K562 (cell line): Measurements from ENCODE around the gene NEK4. TPM values are rescaled to one million over a fixed set of nuclear protein-coding genes. Genes with fewer than 3 reads are reported as not detected.
A peak's percentile ranks its signal among the peaks of the same experiment; 100 is the strongest.

ENCODE experiments used
- BMI1 ChIP-seq: fragments of 150-350 bp; IDR thresholded peaks from 2 replicates; pipeline ENCODE4 v1.6.1; 2014; ENCODE audit warnings: low read length
- CREBBP ChIP-seq: IDR thresholded peaks from one replicate; pipeline ENCODE4 v1.6.1; 2012; ENCODE audit warnings: low read depth, mild to moderate bottlenecking, control low read depth, inconsistent platforms, low read length
- CTBP1 ChIP-seq: fragments of 450-650 bp; IDR thresholded peaks from 2 replicates; pipeline ENCODE4 v1.6.1; 2016; ENCODE audit warnings: borderline replicate concordance
- ELF1 ChIP-seq: fragments of 200-800 bp; sonication (Bioruptor generic); IDR thresholded peaks from 2 replicates; pipeline ENCODE4 v1.6.1; 2016; ENCODE audit warnings: missing genetic modification characterization, missing compliant biosample characterization
- ERF ChIP-seq: fragments of 450-650 bp; formaldehyde crosslinking; IDR thresholded peaks from 2 replicates; pipeline ENCODE4 v1.4.0; 2020; ENCODE audit warnings: mild to moderate bottlenecking, mixed read lengths
- FOXK1 ChIP-seq: sonication (generic); formaldehyde crosslinking; IDR thresholded peaks from 2 replicates; pipeline ENCODE4 v1.8.0; 2022; ENCODE audit warnings: missing genetic modification reagents, mild to moderate bottlenecking, borderline replicate concordance
- XRCC3 ChIP-seq: fragments of 450-650 bp; IDR thresholded peaks from 2 replicates; pipeline ENCODE4 v1.6.1; 2017; ENCODE audit warnings: mild to moderate bottlenecking, moderate library complexity
- ZKSCAN8 ChIP-seq: fragments of 200-800 bp; sonication (Bioruptor generic); IDR thresholded peaks from 2 replicates; pipeline ENCODE4 v1.6.1; 2016; ENCODE audit warnings: missing genetic modification characterization, missing compliant biosample characterization
- ZNF253 ChIP-seq: fragments of 250-450 bp; sonication (Bioruptor Pico); conservative IDR thresholded peaks from 2 replicates; pipeline ENCODE4 v1.6.1; 2021; ENCODE audit warnings: mild to moderate bottlenecking
- ZNF408 ChIP-seq: fragments of 250-450 bp; sonication (Bioruptor Pico); IDR thresholded peaks from 2 replicates; pipeline ENCODE4 v1.4.0; 2020; ENCODE audit warnings: low read depth, mild to moderate bottlenecking, moderate library complexity
- polyA plus RNA-seq, 8 experiments: library from polyadenylated mRNA; depleted of rRNA in 4 of 8; stranded (reverse) in 5 of 8; unstranded in 3 of 8; fragments of >200 nt; fragmentation: Nextera tagmentation in 2 of 8; fragmentation: Illumina TruSeq in 1 of 8; extraction: Ambion mirVana in 2 of 8; extraction: Trizol in 1 of 8; gene quantifications; 2 replicates each; pipeline versions ENCODE4 v1.2.1 to v1.2.3, GENCODE V29; 2011 to 2014; ENCODE audit warnings: inconsistent platforms in 1 of 8, missing spikeins in 1 of 8
- total RNA-seq, 7 experiments: library from RNA; depleted of rRNA in 6 of 7; stranded (reverse); fragments of >200 nt in 6 of 7; fragmentation: Illumina TruSeq in 2 of 7; extraction: Trizol in 2 of 7; gene quantifications; 2 replicates each; pipeline versions ENCODE4 v1.2.1 to v1.2.3, GENCODE V29; 2011 to 2021; ENCODE audit warnings: low replicate concordance in 1 of 7
- TF ChIP-seq, protein P1 (sequence below): fragments of 250-450 bp; sonication (Bioruptor Pico); IDR thresholded peaks from 2 replicates; pipeline ENCODE4 v1.9.0; 2021; ENCODE audit warnings: mild to moderate bottlenecking, inconsistent platforms
- TF ChIP-seq, protein P2 (sequence below): sonication (generic); formaldehyde crosslinking; IDR thresholded peaks from 2 replicates; pipeline ENCODE4 v1.8.1; 2022; ENCODE audit warnings: missing genetic modification reagents
- TF ChIP-seq, protein P3 (sequence below): sonication (generic); formaldehyde crosslinking; IDR thresholded peaks from 2 replicates; pipeline ENCODE4 v1.8.0; 2023; ENCODE audit warnings: mild to moderate bottlenecking, missing genetic modification reagents
- TF ChIP-seq, protein P4 (sequence below), 2 experiments: fragments of 250-450 bp in 1 of 2; fragments of 450-650 bp in 1 of 2; sonication (Bioruptor Pico) in 1 of 2; IDR thresholded peaks; 2 replicates each; pipeline versions ENCODE4 v1.6.1 to v1.8.0; 2016 to 2021; ENCODE audit warnings: mild to moderate bottlenecking in 2 of 2, moderate library complexity in 2 of 2, missing compliant biosample characterization in 1 of 2, missing genetic modification characterization in 1 of 2
- TF ChIP-seq, protein P5 (sequence below): sonication (generic); formaldehyde crosslinking; IDR thresholded peaks from 2 replicates; pipeline ENCODE4 v1.5.0; 2020; ENCODE audit warnings: missing genetic modification reagents
- TF ChIP-seq, protein P6 (sequence below): sonication (generic); formaldehyde crosslinking; IDR thresholded peaks from 2 replicates; pipeline ENCODE4 v1.9.0; 2022; ENCODE audit warnings: mild to moderate bottlenecking, missing genetic modification reagents

The NEK4 gene
- total and polyA plus RNA-seq, 9 of the 15 experiments (the other 6 are each of a cell fraction or from before 2014, with no cell fraction given): 5.8 to 23.1 (median 16.6) TPM

DNA sequence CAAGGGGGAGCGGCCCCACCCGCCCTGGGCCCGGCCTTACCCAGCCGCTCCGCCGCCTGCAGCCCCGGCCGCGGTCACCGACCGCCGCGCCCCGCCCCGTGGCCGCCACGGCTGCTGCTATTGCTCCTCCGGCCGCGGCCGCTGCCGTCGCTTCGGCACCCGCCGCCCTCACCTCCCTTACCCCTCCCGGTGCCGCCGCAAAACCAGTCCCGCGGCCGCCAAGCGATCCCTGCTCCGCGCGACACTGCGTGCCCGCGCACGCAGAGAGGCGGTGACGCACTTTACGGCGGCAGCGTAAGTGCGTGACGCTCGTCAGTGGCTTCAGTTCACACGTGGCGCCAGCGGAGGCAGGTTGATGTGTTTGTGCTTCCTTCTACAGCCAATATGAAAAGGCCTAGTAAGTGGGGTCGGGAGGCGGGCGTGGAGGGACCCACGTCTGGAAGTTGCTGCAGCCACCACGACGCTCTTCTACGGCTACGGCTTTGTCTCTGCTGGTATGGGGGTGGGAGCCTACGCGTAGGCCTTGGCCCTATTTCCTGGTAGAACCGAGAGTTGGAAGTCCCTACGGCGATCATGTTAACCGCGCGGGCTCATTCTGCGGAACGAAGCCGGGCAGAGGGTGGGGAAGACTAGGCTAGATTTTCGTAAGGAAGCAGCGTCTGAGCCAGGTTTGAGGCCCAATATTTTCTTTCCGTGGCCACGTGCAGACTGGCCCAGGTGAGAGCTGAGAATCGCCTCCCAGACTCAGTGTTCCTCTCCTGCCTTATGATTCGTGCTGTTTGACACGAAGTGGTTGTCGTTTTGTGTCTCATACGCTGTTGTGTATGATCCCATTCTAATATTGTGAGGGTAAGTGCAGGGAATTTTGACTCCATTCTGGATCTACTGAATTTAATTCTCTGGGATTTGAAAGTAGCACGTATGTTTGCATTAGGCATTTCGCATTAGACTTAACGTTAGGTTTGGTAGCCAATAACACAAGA is 84.7 kb downstream of the NEK4 start, which contains the start of the genes GNL3 and PBRM1 (continued):
- TF ChIP-seq, protein P1, sequence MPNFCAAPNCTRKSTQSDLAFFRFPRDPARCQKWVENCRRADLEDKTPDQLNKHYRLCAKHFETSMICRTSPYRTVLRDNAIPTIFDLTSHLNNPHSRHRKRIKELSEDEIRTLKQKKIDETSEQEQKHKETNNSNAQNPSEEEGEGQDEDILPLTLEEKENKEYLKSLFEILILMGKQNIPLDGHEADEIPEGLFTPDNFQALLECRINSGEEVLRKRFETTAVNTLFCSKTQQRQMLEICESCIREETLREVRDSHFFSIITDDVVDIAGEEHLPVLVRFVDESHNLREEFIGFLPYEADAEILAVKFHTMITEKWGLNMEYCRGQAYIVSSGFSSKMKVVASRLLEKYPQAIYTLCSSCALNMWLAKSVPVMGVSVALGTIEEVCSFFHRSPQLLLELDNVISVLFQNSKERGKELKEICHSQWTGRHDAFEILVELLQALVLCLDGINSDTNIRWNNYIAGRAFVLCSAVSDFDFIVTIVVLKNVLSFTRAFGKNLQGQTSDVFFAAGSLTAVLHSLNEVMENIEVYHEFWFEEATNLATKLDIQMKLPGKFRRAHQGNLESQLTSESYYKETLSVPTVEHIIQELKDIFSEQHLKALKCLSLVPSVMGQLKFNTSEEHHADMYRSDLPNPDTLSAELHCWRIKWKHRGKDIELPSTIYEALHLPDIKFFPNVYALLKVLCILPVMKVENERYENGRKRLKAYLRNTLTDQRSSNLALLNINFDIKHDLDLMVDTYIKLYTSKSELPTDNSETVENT: peak; percentile 54; the same call in 1 of the 2 replicates
- TF ChIP-seq ELF1 (tag): peak; percentile 58; the same call in 1 of the 2 replicates
- TF ChIP-seq, protein P2, sequence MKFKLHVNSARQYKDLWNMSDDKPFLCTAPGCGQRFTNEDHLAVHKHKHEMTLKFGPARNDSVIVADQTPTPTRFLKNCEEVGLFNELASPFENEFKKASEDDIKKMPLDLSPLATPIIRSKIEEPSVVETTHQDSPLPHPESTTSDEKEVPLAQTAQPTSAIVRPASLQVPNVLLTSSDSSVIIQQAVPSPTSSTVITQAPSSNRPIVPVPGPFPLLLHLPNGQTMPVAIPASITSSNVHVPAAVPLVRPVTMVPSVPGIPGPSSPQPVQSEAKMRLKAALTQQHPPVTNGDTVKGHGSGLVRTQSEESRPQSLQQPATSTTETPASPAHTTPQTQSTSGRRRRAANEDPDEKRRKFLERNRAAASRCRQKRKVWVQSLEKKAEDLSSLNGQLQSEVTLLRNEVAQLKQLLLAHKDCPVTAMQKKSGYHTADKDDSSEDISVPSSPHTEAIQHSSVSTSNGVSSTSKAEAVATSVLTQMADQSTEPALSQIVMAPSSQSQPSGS (CRISPR knock-in tag): no peak
- TF ChIP-seq CTBP1: peak; percentile 92
- TF ChIP-seq ERF (CRISPR knock-in tag): no peak
- no peak for TF ChIP-seq ZNF408 (CRISPR knock-in tag)
- TF ChIP-seq ZKSCAN8: no peak
- TF ChIP-seq, protein P3, sequence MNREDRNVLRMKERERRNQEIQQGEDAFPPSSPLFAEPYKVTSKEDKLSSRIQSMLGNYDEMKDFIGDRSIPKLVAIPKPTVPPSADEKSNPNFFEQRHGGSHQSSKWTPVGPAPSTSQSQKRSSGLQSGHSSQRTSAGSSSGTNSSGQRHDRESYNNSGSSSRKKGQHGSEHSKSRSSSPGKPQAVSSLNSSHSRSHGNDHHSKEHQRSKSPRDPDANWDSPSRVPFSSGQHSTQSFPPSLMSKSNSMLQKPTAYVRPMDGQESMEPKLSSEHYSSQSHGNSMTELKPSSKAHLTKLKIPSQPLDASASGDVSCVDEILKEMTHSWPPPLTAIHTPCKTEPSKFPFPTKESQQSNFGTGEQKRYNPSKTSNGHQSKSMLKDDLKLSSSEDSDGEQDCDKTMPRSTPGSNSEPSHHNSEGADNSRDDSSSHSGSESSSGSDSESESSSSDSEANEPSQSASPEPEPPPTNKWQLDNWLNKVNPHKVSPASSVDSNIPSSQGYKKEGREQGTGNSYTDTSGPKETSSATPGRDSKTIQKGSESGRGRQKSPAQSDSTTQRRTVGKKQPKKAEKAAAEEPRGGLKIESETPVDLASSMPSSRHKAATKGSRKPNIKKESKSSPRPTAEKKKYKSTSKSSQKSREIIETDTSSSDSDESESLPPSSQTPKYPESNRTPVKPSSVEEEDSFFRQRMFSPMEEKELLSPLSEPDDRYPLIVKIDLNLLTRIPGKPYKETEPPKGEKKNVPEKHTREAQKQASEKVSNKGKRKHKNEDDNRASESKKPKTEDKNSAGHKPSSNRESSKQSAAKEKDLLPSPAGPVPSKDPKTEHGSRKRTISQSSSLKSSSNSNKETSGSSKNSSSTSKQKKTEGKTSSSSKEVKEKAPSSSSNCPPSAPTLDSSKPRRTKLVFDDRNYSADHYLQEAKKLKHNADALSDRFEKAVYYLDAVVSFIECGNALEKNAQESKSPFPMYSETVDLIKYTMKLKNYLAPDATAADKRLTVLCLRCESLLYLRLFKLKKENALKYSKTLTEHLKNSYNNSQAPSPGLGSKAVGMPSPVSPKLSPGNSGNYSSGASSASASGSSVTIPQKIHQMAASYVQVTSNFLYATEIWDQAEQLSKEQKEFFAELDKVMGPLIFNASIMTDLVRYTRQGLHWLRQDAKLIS (CRISPR knock-in tag): peak; percentile 51; the same call in 1 of the 2 replicates
- TF ChIP-seq XRCC3: no peak
- TF ChIP-seq CREBBP: no peak
- TF ChIP-seq, protein P4, sequence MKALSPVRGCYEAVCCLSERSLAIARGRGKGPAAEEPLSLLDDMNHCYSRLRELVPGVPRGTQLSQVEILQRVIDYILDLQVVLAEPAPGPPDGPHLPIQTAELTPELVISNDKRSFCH (CRISPR knock-in tag; IDR thresholded peaks at IDR 0.05): no peak
- TF ChIP-seq, protein P4 (tag; IDR thresholded peaks at IDR 0.05): no peak
- no peak for TF ChIP-seq ZNF253 (CRISPR knock-in tag)
- TF ChIP-seq, protein P5, sequence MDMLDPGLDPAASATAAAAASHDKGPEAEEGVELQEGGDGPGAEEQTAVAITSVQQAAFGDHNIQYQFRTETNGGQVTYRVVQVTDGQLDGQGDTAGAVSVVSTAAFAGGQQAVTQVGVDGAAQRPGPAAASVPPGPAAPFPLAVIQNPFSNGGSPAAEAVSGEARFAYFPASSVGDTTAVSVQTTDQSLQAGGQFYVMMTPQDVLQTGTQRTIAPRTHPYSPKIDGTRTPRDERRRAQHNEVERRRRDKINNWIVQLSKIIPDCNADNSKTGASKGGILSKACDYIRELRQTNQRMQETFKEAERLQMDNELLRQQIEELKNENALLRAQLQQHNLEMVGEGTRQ (CRISPR knock-in tag): peak; percentile 46; the same call in 1 of the 2 replicates
- TF ChIP-seq FOXK1 (CRISPR knock-in tag): 0 out of 2 replicates have a peak, but pooled peaks have one; percentile 37
- TF ChIP-seq BMI1: no peak
- TF ChIP-seq, protein P6, sequence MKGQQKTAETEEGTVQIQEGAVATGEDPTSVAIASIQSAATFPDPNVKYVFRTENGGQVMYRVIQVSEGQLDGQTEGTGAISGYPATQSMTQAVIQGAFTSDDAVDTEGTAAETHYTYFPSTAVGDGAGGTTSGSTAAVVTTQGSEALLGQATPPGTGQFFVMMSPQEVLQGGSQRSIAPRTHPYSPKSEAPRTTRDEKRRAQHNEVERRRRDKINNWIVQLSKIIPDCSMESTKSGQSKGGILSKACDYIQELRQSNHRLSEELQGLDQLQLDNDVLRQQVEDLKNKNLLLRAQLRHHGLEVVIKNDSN: peak; percentile 76
